NCI-H146 treated with DMSO at 0.1 percent for 48 hours (cell line): ENCODE measurements around the gene PSMB11.

Experiments
- DNase-seq: peaks from one replicate; lab custom pipeline; 2025; ENCODE audit not compliant: unreplicated experiment; lab: John Stamatoyannopoulos, UW

Gene PSMB11

GRCh38 chr14:23043145-23043544 lies 1.1 kb downstream of the PSMB11 start:
- DNase-seq, result no peak

GRCh38 chr14:23043754-23044153 lies 1.7 kb downstream of the PSMB11 start:
- no peak for DNase-seq

DNA sequence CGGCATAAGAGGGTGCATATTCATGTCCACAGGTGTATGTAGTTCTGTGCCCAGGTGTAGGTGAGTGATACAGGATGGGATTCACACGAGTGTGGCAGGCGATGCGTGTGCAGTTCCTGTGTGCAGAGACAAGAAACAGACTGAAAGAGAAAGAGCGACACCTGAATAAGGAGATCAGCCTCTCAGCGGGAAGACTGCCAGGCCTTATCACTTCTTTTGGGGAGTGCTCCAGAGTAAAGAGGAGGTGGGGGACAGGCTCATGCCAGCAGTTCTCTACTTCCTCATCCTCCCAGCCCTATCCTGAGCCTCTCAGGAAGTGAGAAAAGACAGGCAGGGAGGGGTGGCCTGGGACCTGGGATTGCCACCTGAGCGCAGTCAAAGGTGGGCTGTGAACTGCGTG lies 2.8 kb downstream of the PSMB11 start:
- no peak for DNase-seq

DNA sequence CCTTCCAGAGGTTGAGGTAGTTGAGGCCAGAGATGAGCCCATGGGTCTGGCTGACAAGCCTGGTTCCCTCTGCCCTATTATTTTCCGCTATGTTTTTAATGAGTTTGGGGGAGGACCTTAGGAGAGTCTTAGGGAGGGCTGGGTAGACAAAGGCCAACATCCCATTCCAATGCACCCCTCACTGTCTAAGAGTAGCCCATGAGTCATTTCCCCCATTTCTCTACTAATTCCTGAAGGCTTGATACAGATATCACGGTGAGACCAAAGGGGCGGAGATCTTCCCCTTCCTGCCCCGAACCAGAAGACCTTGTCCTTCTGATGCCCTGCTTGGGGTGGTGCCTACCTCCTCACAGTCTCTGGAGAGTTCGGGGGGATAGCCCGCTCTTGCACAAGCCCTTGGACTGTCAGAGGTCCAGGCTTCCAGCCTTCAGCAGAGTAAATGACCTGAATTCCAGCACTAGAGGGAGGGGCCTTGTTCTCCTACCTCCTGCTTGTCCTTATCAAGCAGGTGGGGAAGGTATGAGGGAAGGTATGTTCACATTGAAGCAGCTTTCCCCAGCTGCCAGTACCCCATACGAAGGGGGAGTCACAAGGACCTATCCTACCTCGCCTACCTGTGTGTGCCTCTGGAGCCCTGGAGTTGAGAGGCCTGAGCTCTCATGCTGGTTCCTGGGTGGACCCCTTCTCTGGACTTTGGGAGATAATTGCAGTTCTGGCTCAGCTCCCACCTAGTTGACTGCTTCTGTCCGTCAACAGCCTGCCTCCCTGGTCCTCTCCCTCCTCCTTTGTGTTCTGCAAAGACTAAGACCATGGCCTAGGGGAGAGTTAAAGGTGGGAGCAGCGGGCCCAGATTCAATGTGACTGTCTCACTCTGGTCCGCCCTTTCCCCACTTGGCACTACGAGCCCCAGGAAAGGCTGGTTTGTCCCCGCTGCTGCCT lies 3.7 kb downstream of the PSMB11 start:
- DNase-seq, result no peak

DNA sequence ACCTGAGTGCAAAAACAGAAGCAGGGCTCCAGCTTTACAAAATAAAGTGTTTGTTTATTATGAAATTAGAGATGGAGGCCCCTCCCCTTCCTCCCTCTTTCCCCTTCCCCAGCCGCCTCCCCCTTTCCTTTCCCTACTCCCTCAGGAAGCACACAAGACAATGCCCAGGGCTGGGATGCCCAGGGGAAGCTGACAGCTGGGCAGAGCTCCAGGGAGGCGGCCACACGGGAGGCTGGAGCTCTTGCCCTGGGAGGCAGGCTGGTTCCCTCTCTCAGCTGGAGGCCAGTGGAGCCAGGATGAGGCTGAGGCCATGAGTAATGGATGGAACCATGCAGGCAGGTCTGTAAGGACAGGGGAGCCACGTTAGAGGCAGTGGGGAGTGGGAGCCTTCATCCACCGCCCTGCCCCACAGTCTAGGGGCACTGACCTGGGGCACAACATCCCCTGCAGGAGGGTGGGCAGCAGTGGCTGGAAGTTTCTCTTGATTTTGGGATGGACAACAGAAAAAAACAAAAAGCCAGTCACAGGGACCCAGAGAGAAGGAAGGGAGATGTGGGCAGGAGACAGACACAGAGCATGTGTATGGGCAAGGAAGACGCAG lies 5.1 kb downstream of the PSMB11 start:
- DNase-seq, result no peak

GRCh38 chr14:23047751-23048693 lies 6.0 kb downstream of the PSMB11 start:
- no peak for DNase-seq

- no peak for DNase-seq
Observed at GRCh38 chr14:23049011-23049410, 7.0 kb downstream of the PSMB11 start.

- DNase-seq, result no peak
Observed at GRCh38 chr14:23051141-23052057, 9.4 kb downstream of the PSMB11 start.

DNA sequence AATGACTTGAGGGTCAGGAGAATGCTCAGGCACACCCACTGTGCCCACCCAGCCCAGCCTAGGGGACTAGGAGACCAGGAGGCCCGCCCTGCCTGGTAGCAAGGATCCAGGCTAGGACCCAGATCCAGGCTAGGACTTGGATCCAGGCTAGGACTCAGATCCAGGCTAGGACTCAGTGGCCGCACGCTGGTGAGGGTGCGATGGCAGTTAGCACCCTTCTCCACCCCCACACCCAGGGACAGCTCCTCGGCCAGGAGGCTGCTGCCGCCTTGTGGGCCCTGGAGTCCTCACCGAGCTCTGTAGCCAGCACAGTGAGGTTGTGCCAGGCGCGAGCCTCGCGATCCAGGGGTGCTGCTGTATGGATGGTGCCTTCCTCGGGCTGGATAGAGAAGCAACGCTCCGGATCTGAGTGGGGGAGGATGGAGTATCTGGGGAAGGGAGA lies 10.2 kb downstream of the PSMB11 start:
- DNase-seq, result no peak

- DNase-seq, result no peak
Observed at GRCh38 chr14:23052671-23053070, 10.7 kb downstream of the PSMB11 start.

DNA sequence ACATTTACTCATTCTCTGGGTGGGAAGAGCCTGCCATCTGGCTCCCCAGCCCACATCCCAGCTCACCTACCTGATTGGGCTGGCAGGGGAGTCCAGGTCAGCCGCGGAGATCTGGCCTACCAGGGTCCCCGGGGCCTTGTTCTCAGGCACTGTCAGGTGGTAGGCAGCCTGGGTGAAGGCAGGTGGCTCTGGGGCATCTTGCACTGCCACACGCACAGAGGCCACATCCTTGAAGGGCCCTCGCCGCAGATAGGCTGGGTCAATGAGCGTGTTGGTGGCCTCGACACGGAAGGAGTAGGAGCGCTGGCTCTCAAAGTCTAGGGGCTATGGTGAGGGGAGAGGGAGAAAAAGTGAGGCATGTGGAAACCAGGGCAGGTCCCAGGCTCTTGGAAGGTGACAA lies 11.4 kb downstream of the PSMB11 start:
- DNase-seq, result no peak

GRCh38 chr14:23054000-23054811 lies 12.2 kb downstream of the PSMB11 start:
- no peak for DNase-seq

DNA sequence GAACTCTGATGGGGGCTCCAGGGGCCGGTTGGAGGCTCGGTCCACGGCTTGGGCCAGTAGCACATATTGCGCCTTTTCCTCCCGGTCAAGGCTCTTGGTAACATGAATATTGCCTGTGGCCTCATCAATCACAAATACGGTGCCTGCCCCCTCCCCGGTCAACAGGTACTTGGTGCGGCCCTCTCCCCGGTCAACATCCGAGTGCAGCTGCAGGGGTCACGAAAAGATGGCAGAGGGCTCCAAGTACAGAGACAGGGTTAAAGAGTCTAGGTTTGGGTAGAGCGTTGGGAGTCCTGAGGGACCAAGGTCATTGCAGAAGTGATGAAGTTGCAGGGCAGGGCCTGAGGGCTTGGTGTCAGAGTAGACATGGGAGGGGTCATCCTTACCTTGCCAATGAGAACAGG lies 13.1 kb downstream of the PSMB11 start:
- DNase-seq, result no peak

- DNase-seq, result no peak
Observed at GRCh38 chr14:23055621-23056144, 13.7 kb downstream of the PSMB11 start.

- DNase-seq, result no peak
Observed at GRCh38 chr14:23056145-23056955, 14.3 kb downstream of the PSMB11 start.

- no peak for DNase-seq
Observed at GRCh38 chr14:23056956-23057756, 15.1 kb downstream of the PSMB11 start, which contains the start of gene CDH24. Gene CDH24 (minus strand): TSS chr14:23057520. CDS start chr14:23055733, 1,787 bp downstream.
